ENCODE results near the gene KRABD2.

- no peak for TF ChIP-seq CTCF (conservative IDR thresholded peaks at IDR 0.05; ENCODE audit: low read depth, low read length)
- TF ChIP-seq EZH2 (IDR thresholded peaks at IDR 0.05; ENCODE audit: borderline replicate concordance, low read depth, low read length, poor library complexity, severe bottlenecking) = no peak
Measured at GRCh38 chr17:8402921-8403536, 26.5 kb upstream of the KRABD2 start.
